CD4-positive, alpha-beta T cell treated with Interleukin-4 for 4 hours (primary cell): ENCODE measurements around the gene TM4SF1.

ENCODE experiments used
- DNase-seq: peaks from one replicate; pipeline ENCODE4 v3.0.0-alpha.2; 2020

Gene TM4SF1

GRCh38 chr3:149373235-149374125 is 4.0 kb downstream of the TM4SF1 start:
- DNase-seq: no peak

- DNase-seq: no peak
These were observed 5.7 kb downstream of the TM4SF1 start for GRCh38 chr3:149371723-149372114.

GRCh38 chr3:149371001-149371722 is 6.3 kb downstream of the TM4SF1 start:
- DNase-seq: no peak

- no peak for DNase-seq
These were observed 7.2 kb downstream of the TM4SF1 start for GRCh38 chr3:149369991-149370866.

- DNase-seq: no peak
These were observed 8.6 kb downstream of the TM4SF1 start for GRCh38 chr3:149368674-149369497.

- no peak for DNase-seq
These were observed 9.2 kb downstream of the TM4SF1 start for GRCh38 chr3:149368201-149368673.

GRCh38 chr3:149366941-149367840 is 10.3 kb downstream of the TM4SF1 start:
- no peak for DNase-seq

GRCh38 chr3:149366031-149366430 is 11.4 kb downstream of the TM4SF1 start:
- no peak for DNase-seq

- no peak for DNase-seq
These were observed 12.8 kb downstream of the TM4SF1 start for GRCh38 chr3:149364624-149365023.

- no peak for DNase-seq
These were observed 14.4 kb downstream of the TM4SF1 start for GRCh38 chr3:149363053-149363452.

GRCh38 chr3:149362366-149362765 is 15.1 kb downstream of the TM4SF1 start:
- no peak for DNase-seq

GRCh38 chr3:149356630-149357029 is 20.8 kb downstream of the TM4SF1 start:
- no peak for DNase-seq

GRCh38 chr3:149356044-149356592 is 21.3 kb downstream of the TM4SF1 start:
- no peak for DNase-seq

GRCh38 chr3:149353581-149354184 is 23.8 kb downstream of the TM4SF1 start:
- no peak for DNase-seq

- peak; percentile 10 for DNase-seq
These were observed 24.9 kb downstream of the TM4SF1 start for GRCh38 chr3:149352556-149352955.

- DNase-seq: no peak
These were observed 33.5 kb downstream of the TM4SF1 start for GRCh38 chr3:149343951-149344350.

GRCh38 chr3:149342413-149343380 is 34.8 kb downstream of the TM4SF1 start:
- no peak for DNase-seq

- DNase-seq: no peak
These were observed 37.0 kb downstream of the TM4SF1 start for GRCh38 chr3:149340310-149340933.
